ENCODE results near the gene DCTN5. TPM values are rescaled to one million over a fixed set of nuclear protein-coding genes. Genes with fewer than 3 reads are reported as not detected.

The DCTN5 gene
- total RNA-seq, 2 experiments from 2014 or later, result 46.9 to 47.8 TPM

- ChIA-PET CTCF (no interaction called here), POLR2A (no interaction called here)
- H3K36me3 ChIP-seq (ENCODE audit: insufficient read depth, low read length), result peaks cover 19% of the 10 kb centered on the region
- H3K9me3 ChIP-seq (ENCODE audit: control insufficient read depth in 1 of 2, insufficient read depth in 1 of 2, low read length in 2 of 2), result no peaks in the 10 kb centered on the region
- H3K4me1 ChIP-seq (ENCODE audit: insufficient read depth, low read length), result no peaks in the 10 kb centered on the region
- ATAC-seq (ENCODE audit: poor library complexity) (no peak), DNase-seq (no peak)
- Mint-ChIP-seq H3K4me3 (no peak overlapping the region), H3K4me1 (ENCODE audit: low read depth) (no peaks in the 10 kb centered on the region), H3K9me3 (no peaks in the 10 kb centered on the region), H3K36me3 (ENCODE audit: low read depth) (peaks cover 33% of the 10 kb centered on the region), H3K27ac (no peak overlapping the region), H3K27me3 (no peaks in the 10 kb centered on the region)
- H3K4me3 ChIP-seq (ENCODE audit: low read length), result no peak overlapping the region
- no peak for TF ChIP-seq CTCF (IDR thresholded peaks at IDR 0.05)
- H3K27ac ChIP-seq (ENCODE audit: low read depth in 1 of 2, low read length in 2 of 2), result no peak overlapping the region
- intact Hi-C loops (cut with DNase I, micrococcal nuclease), result no loop called here
- H3K27me3 ChIP-seq (ENCODE audit: control insufficient read depth in 1 of 2, insufficient read depth in 2 of 2, low read length in 2 of 2), result no peaks in the 10 kb centered on the region
Measured at GRCh38 chr16:23611936-23612335, 29.3 kb upstream of the DCTN5 start.

- Mint-ChIP-seq H3K9me3 (no peaks in the 10 kb centered on the region), H3K27me3 (no peaks in the 10 kb centered on the region), H3K27ac (no peak overlapping the region), H3K4me3 (no peak overlapping the region), H3K36me3 (ENCODE audit: low read depth) (peaks cover 54% of the 10 kb centered on the region), H3K4me1 (ENCODE audit: low read depth) (no peaks in the 10 kb centered on the region)
- ATAC-seq (ENCODE audit: poor library complexity) (no peak), DNase-seq (no peak)
- no peak for TF ChIP-seq CTCF (IDR thresholded peaks at IDR 0.05)
- POLR2A ChIA-PET, result no interaction called here
- Histone ChIP-seq H3K36me3 (ENCODE audit: insufficient read depth, low read length) (peaks cover 17% of the 10 kb centered on the region), H3K4me1 (ENCODE audit: insufficient read depth, low read length) (no peaks in the 10 kb centered on the region), H3K4me3 (ENCODE audit: low read length) (no peak overlapping the region), H3K27me3 (ENCODE audit: control insufficient read depth in 1 of 2, insufficient read depth in 2 of 2, low read length in 2 of 2) (no peaks in the 10 kb centered on the region), H3K9me3 (ENCODE audit: control insufficient read depth in 1 of 2, insufficient read depth in 1 of 2, low read length in 2 of 2) (no peaks in the 10 kb centered on the region), H3K27ac (ENCODE audit: low read depth in 1 of 2, low read length in 2 of 2) (no peak overlapping the region)
- CTCF ChIA-PET, result no interaction called here
- intact Hi-C loops (cut with DNase I, micrococcal nuclease), result no loop called here
Measured at GRCh38 chr16:23615805-23616204, 25.5 kb upstream of the DCTN5 start.

GRCh38 chr16:23624092-23624491 lies 17.2 kb upstream of the DCTN5 start:
- no peaks in the 10 kb centered on the region for H3K4me1 ChIP-seq (ENCODE audit: insufficient read depth, low read length)
- no peak overlapping the region for H3K27ac Mint-ChIP-seq

More at GRCh38 chr16:23624092-23624491, 17.2 kb upstream of the DCTN5 start:
- CTCF ChIA-PET, result no interaction called here
- H3K4me3 ChIP-seq (ENCODE audit: low read length), result no peak overlapping the region
- H3K9me3 ChIP-seq (ENCODE audit: control insufficient read depth in 1 of 2, insufficient read depth in 1 of 2, low read length in 2 of 2), result no peaks in the 10 kb centered on the region
- Mint-ChIP-seq H3K36me3 (ENCODE audit: low read depth) (peaks cover 78% of the 10 kb centered on the region), H3K9me3 (no peaks in the 10 kb centered on the region), H3K4me1 (ENCODE audit: low read depth) (no peaks in the 10 kb centered on the region), H3K27me3 (no peaks in the 10 kb centered on the region), H3K4me3 (no peak overlapping the region)
- POLR2A ChIA-PET, result no interaction called here
- no peak overlapping the region for H3K27ac ChIP-seq (ENCODE audit: low read depth in 1 of 2, low read length in 2 of 2)
- peaks cover 49% of the 10 kb centered on the region for H3K36me3 ChIP-seq (ENCODE audit: insufficient read depth, low read length)
- TF ChIP-seq CTCF (IDR thresholded peaks at IDR 0.05), result no peak
- DNase-seq, result no peak
- intact Hi-C loops (cut with DNase I, micrococcal nuclease), result no loop called here
- no peak for ATAC-seq (ENCODE audit: poor library complexity)
- no peaks in the 10 kb centered on the region for H3K27me3 ChIP-seq (ENCODE audit: control insufficient read depth in 1 of 2, insufficient read depth in 2 of 2, low read length in 2 of 2)
